OCI-LY1 (cell line): Measurements from ENCODE around the gene CS.

Experiments used
- H2AFZ ChIP-seq: fragments of 200-600 bp; sonication (generic), shearing (Covaris generic); 2 replicates; pipeline ENCODE4 v1.6.0; 2014; ENCODE audit warnings: antibody characterized with exemption, mild to moderate bottlenecking, low read length
- H3F3A ChIP-seq: fragments of 200-600 bp; sonication (generic), shearing (Covaris generic); 2 replicates; pipeline ENCODE4 v1.6.0; 2014; ENCODE audit warnings: mild to moderate bottlenecking, antibody characterized with exemption, low read length, moderate library complexity; ENCODE audit not compliant: insufficient read depth
- H3K27ac ChIP-seq: fragments of 200-600 bp; sonication (generic); 2 replicates; pipeline ENCODE4 v1.5.1; 2014; ENCODE audit warnings: low read length, mixed run types, mild to moderate bottlenecking, low read depth; ENCODE audit not compliant: poor library complexity, severe bottlenecking
- H3K27me3 ChIP-seq: fragments of 200-600 bp; sonication (generic); 2 replicates; pipeline ENCODE4 v1.6.0; 2014; ENCODE audit warnings: antibody characterized with exemption, mild to moderate bottlenecking, low read length, moderate library complexity; ENCODE audit not compliant: insufficient read depth
- H3K36me3 ChIP-seq: fragments of 200-600 bp; sonication (generic); 2 replicates; pipeline ENCODE4 v1.6.1; 2014; ENCODE audit warnings: mild to moderate bottlenecking, antibody characterized with exemption, low read length, moderate library complexity, mixed read lengths; ENCODE audit not compliant: insufficient read depth
- H3K4me1 ChIP-seq: fragments of 200-600 bp; sonication (generic); 2 replicates; pipeline ENCODE4 v1.5.1; 2014; ENCODE audit warnings: mild to moderate bottlenecking, low read length, moderate library complexity; ENCODE audit not compliant: insufficient read depth, severe bottlenecking
- H3K4me2 ChIP-seq: fragments of 200-600 bp; sonication (generic), shearing (Covaris generic); 2 replicates; pipeline ENCODE4 v1.6.1; 2014; ENCODE audit warnings: low read length
- H3K4me3 ChIP-seq: fragments of 200-600 bp; sonication (generic); 2 replicates; pipeline ENCODE4 v1.5.1; 2014; ENCODE audit warnings: low read length, low read depth, mild to moderate bottlenecking, mixed read lengths; ENCODE audit not compliant: poor library complexity, severe bottlenecking
- H3K79me2 ChIP-seq: fragments of 200-600 bp; shearing (Covaris generic); 2 replicates; pipeline ENCODE4 v1.6.1; 2016; ENCODE audit warnings: mixed run types, low read length, mixed read lengths; ENCODE audit not compliant: insufficient read depth
- H3K9ac ChIP-seq: fragments of 200-600 bp; sonication (generic), shearing (Covaris generic); 2 replicates; pipeline ENCODE4 v1.6.1; 2014; ENCODE audit warnings: mild to moderate bottlenecking, low read length, mixed read lengths
- H3K9me2 ChIP-seq: fragments of 200-600 bp; sonication (generic), shearing (Covaris generic); 2 replicates; pipeline ENCODE4 v1.6.1; 2014; ENCODE audit warnings: low read depth, mild to moderate bottlenecking, low read length, mixed read lengths
- H3K9me3 ChIP-seq: fragments of 200-600 bp; shearing (Covaris generic); 2 replicates; pipeline ENCODE4 v1.6.1; 2014; ENCODE audit warnings: low read length, mixed read lengths
- H4K20me1 ChIP-seq: fragments of 200-600 bp; sonication (generic), shearing (Covaris generic); 2 replicates; pipeline ENCODE4 v1.6.0; 2016; ENCODE audit warnings: mild to moderate bottlenecking, low read length; ENCODE audit not compliant: insufficient read depth
- CTCF ChIP-seq: fragments of 200-600 bp; sonication (generic), shearing (Covaris generic); IDR thresholded peaks from 2 replicates; pipeline ENCODE4 v1.5.1; 2017; ENCODE audit warnings: mild to moderate bottlenecking, antibody characterized with exemption, low read length, moderate library complexity, mixed read lengths
- EZH2 ChIP-seq: fragments of 200-600 bp; sonication (generic), shearing (Covaris generic); IDR thresholded peaks from 2 replicates; pipeline ENCODE4 v1.8.0; 2017; ENCODE audit warnings: borderline replicate concordance, mixed run types, mild to moderate bottlenecking, antibody characterized with exemption, low read length, moderate library complexity, mixed read lengths

CS gene

DNA sequence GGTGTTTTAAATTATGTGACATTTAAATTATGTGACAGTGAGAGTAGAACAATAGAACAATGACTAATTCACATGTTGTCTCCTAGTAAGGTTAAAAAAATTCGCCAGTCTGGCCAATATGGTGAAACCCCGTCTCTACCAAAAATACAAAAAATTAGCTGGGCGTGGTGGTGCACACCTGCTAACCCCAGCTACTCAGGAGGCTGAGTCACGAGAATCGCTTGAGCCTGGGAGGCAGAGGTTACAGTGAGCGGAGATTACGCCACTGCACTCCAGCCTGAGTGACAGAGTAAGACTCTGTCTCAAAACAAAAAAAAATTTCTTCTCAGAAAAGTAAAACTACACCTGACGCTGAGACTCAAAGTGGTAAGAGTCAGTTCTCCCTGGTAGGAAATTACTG lies 2.7 kb downstream of the CS start:
- Histone ChIP-seq H3K4me2 (peak overlapping the region; percentile 91), H3K9me2 (no peaks in the 10 kb centered on the region), H3K4me1 (peaks cover 53% of the 10 kb centered on the region), H3F3A (no peaks in the 10 kb centered on the region), H4K20me1 (no peaks in the 10 kb centered on the region), H3K4me3 (peak overlapping the region; percentile 9), H3K79me2 (peaks cover 69% of the 10 kb centered on the region), H2AFZ (no peak overlapping the region), H3K9ac (no peak overlapping the region; the same call in 1 of the 2 replicates), H3K9me3 (no peaks in the 10 kb centered on the region), H3K27ac (peak overlapping the region; percentile 10), H3K27me3 (no peaks in the 10 kb centered on the region), H3K36me3 (peaks cover 52% of the 10 kb centered on the region)
- no peak for TF ChIP-seq CTCF
- no peak for TF ChIP-seq EZH2

DNA sequence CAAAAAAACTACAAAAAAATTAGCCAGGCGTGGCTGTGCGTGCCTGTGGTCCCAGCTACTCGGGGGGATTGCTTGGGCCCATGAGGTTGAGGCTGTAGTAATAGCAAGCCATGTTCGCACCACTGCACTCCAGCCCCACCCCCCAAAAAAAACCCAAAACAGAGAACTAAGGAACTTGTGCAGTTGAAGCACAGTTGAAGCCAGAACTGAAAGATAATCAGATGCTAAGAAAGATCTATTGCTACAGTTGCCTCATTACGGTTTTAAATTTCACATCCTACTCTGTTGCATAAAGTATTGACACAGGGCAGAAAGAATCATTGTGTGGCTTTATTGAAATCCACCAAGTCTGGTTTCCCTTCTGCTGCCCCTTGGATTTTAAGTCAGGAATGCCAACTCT lies 3.8 kb downstream of the CS start:
- H3K9me3 ChIP-seq = no peaks in the 10 kb centered on the region
- no peak overlapping the region for H3K27ac ChIP-seq
- H4K20me1 ChIP-seq = no peaks in the 10 kb centered on the region
- no peak overlapping the region for H2AFZ ChIP-seq
- H3K4me1 ChIP-seq = peaks cover 47% of the 10 kb centered on the region
- H3F3A ChIP-seq = no peaks in the 10 kb centered on the region
- H3K4me2 ChIP-seq = peak overlapping the region; percentile 91
- H3K27me3 ChIP-seq = no peaks in the 10 kb centered on the region
- no peak for TF ChIP-seq EZH2
- no peak for TF ChIP-seq CTCF
- peaks cover 55% of the 10 kb centered on the region for H3K36me3 ChIP-seq
- H3K9me2 ChIP-seq = no peaks in the 10 kb centered on the region
- H3K9ac ChIP-seq = no peak overlapping the region; the same call in 1 of the 2 replicates
- peak overlapping the region; percentile 9 for H3K4me3 ChIP-seq
- H3K79me2 ChIP-seq = peaks cover 76% of the 10 kb centered on the region

GRCh38 chr12:56293795-56294194 lies 6.3 kb downstream of the CS start:
- no peaks in the 10 kb centered on the region for H3K9me2 ChIP-seq
- H3K9ac ChIP-seq = no peak overlapping the region
- H3K27me3 ChIP-seq = no peaks in the 10 kb centered on the region
- H3K4me1 ChIP-seq = peaks cover 34% of the 10 kb centered on the region
- H3K9me3 ChIP-seq = no peaks in the 10 kb centered on the region
- H3F3A ChIP-seq = no peaks in the 10 kb centered on the region
- TF ChIP-seq CTCF = no peak
- TF ChIP-seq EZH2 = no peak
- H3K79me2 ChIP-seq = peaks cover 87% of the 10 kb centered on the region
- H3K36me3 ChIP-seq = peaks cover 73% of the 10 kb centered on the region
- no peak overlapping the region for H3K27ac ChIP-seq
- no peak overlapping the region for H3K4me2 ChIP-seq
- no peak overlapping the region for H2AFZ ChIP-seq
- H4K20me1 ChIP-seq = no peaks in the 10 kb centered on the region
- H3K4me3 ChIP-seq = no peak overlapping the region
